Activated CD4-positive, alpha-beta T cell treated with anti-CD3 and anti-CD28 coated beads, Interleukin-2, amount 10 ng/mL, durations not matched to agents 24 days and 14 days (primary cell): Measurements from ENCODE around the gene C15orf40. TPM values are rescaled to one million over a fixed set of nuclear protein-coding genes. Genes with fewer than 3 reads are reported as not detected.
"Not testable (repeated sequence)": the region's sequence is repeated elsewhere in the genome, so short reads cannot be mapped to it uniquely, and the experiment has no call there.

Source experiments
- DNase-seq: peaks from one replicate; pipeline ENCODE4 v3.0.0; 2022
- H3K27ac Mint-ChIP-seq: one replicate; pipeline ENCODE4 v1.8.0; 2022; ENCODE audit warnings: mild to moderate bottlenecking, mixed read lengths
- H3K27me3 Mint-ChIP-seq: one replicate; pipeline ENCODE4 v1.8.0; 2022; ENCODE audit warnings: mixed read lengths
- H3K36me3 Mint-ChIP-seq: one replicate; pipeline ENCODE4 v1.8.0; 2022; ENCODE audit warnings: low read depth, mild to moderate bottlenecking, mixed read lengths
- H3K4me1 Mint-ChIP-seq: one replicate; pipeline ENCODE4 v1.8.0; 2021; ENCODE audit warnings: mixed read lengths
- H3K4me3 Mint-ChIP-seq: one replicate; pipeline ENCODE4 v1.8.0; 2022; ENCODE audit warnings: mild to moderate bottlenecking, moderate library complexity, mixed read lengths
- H3K9me3 Mint-ChIP-seq: one replicate; pipeline ENCODE4 v1.8.0; 2021; ENCODE audit warnings: mixed read lengths
- intact Hi-C: fragments of 100-400 bp; cut with micrococcal nuclease; formaldehyde crosslinking; loops from one replicate; pipeline ENCODE4 v1.15.1; 2023
- total RNA-seq: library from RNA; stranded (reverse); gene quantifications from 2 replicates; pipeline ENCODE4 v1.2.3, GENCODE V29; 2022

C15orf40 gene
- 23.6 and 30.8 TPM in 2 replicates for total RNA-seq

DNA sequence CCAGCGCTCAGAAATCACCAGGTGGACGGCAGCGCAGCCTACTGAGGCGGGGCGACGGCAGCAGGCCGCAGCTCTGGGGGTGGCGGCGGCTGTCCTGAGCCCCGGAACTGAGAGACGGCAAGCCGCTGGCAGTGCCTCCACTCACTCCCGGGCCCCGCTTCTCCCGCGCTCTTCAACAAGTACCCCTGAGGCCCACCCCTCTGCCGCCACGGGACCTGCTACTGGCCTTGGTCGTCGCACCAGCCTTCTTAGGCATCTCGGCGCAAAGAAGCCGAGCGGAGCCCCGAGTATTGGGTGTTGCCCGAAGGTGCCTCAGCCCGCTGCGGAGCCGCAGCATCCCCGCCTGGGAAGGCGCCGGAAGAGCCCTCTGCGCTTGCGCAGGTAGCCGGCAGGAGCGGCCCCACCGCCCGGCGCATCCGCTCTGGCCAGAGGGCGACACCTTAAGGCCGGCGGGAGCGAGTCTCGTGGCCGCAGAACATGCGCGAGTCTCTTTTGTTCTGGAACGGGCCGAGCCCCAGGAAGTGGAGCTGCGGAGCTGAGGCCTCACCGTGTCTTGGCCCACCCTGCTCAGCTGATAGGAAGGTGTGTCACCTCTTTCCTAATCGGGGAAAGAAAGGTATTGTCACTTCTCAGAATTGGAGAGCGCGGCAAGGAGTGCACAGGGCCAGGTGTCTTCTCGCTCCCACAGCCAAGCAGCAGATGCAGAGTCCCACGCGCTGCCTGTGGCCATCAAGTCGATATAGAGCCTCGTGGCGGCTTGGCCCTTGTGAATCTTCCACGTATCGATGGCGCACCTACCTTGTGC lies at the start of gene C15orf40:
C15orf40 (minus strand) TSS at position 369 of the 805 bp plus-strand sequence; CDS start at position 337, 32 bp downstream.
- Mint-ChIP-seq H3K9me3 (no peaks in the 10 kb centered on the region), H3K36me3 (peaks cover 39% of the 10 kb centered on the region), H3K4me1 (peaks cover 40% of the 10 kb centered on the region), H3K27me3 (no peaks in the 10 kb centered on the region), H3K27ac (peak within 1 kb of the TSS; percentile 94), H3K4me3 (peak within 1 kb of the TSS; percentile 89)
- intact Hi-C loops: loop anchor here (1.0 to 5.0 kb wide), 9 partner anchors 55 to 547 kb away; partner anchors contain the start of genes BTBD1, HDGFL3 and TM6SF1
- peak; percentile 96 for DNase-seq

GRCh38 chr15:83057696-83058376 lies 46.4 kb upstream of the C15orf40 start:
- DNase-seq: no peak
- Mint-ChIP-seq H3K9me3 (no peaks in the 10 kb centered on the region), H3K27me3 (no peaks in the 10 kb centered on the region), H3K4me1 (peaks cover 15% of the 10 kb centered on the region), H3K36me3 (peaks cover 39% of the 10 kb centered on the region), H3K4me3 (no peak overlapping the region), H3K27ac (peak overlapping the region; percentile 39)
- intact Hi-C loops: no loop called here

DNA sequence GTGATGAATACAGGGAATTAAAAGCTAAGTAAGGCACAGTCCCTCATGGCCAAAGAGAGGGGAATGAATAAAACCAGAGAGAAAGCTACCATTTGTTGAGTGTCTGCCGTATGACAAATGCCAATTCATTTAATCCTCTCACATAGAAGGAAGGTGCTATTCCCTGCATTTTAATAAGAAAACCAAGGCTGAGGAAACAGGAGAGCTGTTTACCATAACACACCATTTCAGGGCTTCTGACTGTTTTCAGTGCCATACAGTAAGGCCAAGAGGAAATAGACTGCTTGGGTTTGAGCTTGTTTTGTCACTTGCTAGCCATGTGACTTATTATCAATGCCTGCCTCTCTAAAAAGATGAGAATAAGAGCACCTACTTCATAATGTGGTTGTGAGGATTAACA lies 45.6 kb upstream of the C15orf40 start:
- H3K27me3 Mint-ChIP-seq: no peaks in the 10 kb centered on the region
- no peak overlapping the region for H3K4me3 Mint-ChIP-seq
- H3K9me3 Mint-ChIP-seq: no peaks in the 10 kb centered on the region
- intact Hi-C loops: no loop called here
- H3K4me1 Mint-ChIP-seq: peaks cover 15% of the 10 kb centered on the region
- no peak for DNase-seq
- H3K27ac Mint-ChIP-seq: peak overlapping the region; percentile 45
- peaks cover 39% of the 10 kb centered on the region for H3K36me3 Mint-ChIP-seq

DNA sequence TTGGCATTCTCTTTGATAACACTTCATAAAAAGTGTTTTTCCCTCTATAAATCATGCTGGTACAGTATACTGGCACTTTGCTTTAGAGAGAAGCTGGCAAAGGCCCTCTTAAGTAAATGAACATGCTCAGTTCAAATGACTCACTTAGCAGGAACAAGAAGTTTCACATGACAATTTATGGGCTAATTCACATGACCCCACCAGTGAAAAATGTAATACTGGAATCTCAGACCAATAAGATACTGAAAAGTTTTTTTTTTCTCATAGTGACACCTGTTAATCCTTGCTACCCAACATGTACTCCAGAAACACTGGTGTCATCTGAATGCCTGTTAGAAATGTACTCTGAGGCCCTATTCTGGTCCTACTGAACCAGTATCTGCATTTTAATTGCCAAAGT lies 41.7 kb upstream of the C15orf40 start:
- H3K4me1 Mint-ChIP-seq: peaks cover 15% of the 10 kb centered on the region
- H3K27ac Mint-ChIP-seq: no peak overlapping the region
- no peak overlapping the region for H3K4me3 Mint-ChIP-seq
- H3K9me3 Mint-ChIP-seq: no peaks in the 10 kb centered on the region
- H3K27me3 Mint-ChIP-seq: no peaks in the 10 kb centered on the region
- intact Hi-C loops: no loop called here
- DNase-seq: peak; percentile 19
- peaks cover 48% of the 10 kb centered on the region for H3K36me3 Mint-ChIP-seq

GRCh38 chr15:83046558-83047127 lies 35.2 kb upstream of the C15orf40 start:
- peaks cover 62% of the 10 kb centered on the region for H3K36me3 Mint-ChIP-seq
- intact Hi-C loops: no loop called here
- no peak overlapping the region for H3K4me3 Mint-ChIP-seq
- peak; percentile 19 for DNase-seq
- no peaks in the 10 kb centered on the region for H3K27me3 Mint-ChIP-seq
- H3K4me1 Mint-ChIP-seq: peaks cover 12% of the 10 kb centered on the region
- H3K9me3 Mint-ChIP-seq: no peaks in the 10 kb centered on the region
- no peak overlapping the region for H3K27ac Mint-ChIP-seq

DNA sequence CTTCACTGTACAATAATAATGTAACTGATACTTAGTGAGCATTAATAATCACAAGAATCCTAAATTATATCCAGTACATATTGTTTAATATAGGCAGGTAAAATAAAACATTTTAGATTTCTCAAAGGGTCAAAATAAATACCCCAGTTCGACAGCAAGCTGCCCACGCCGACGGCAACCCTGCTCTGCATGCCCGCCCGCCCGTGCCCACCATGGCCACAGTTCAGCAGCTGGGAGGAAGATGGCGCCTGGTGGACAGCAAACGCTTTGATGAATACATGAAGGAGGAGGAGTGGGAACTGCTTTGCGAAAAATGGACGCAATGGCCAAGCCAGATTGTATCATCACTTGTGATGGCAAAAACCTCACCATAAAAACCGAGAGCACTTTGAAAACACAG lies 32.7 kb upstream of the C15orf40 start:
- H3K36me3 Mint-ChIP-seq: peaks cover 78% of the 10 kb centered on the region
- peaks cover 13% of the 10 kb centered on the region for H3K4me1 Mint-ChIP-seq
- H3K27me3 Mint-ChIP-seq: no peaks in the 10 kb centered on the region
- intact Hi-C loops: no loop called here
- no peak overlapping the region for H3K4me3 Mint-ChIP-seq
- DNase-seq: peak; percentile 37
- no peaks in the 10 kb centered on the region for H3K9me3 Mint-ChIP-seq
- H3K27ac Mint-ChIP-seq: no peak overlapping the region

DNA sequence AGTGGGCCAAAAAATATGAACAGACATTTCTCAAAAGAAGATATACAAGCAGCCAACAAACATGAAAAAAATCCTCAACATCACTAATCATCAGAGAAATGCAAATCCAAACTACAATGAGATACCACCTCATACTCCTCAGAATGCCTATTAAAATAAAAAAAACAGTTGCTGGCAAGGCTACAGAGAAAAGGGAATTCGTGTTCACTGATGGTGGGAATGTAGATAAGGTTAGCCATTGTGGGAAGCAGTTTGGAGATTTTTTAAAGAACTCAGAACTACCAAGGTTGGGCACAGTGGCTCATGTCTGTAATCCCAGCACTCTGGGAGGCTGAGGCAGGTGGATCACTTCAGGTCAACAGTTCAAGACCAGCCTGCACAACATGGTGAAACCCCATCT lies 27.8 kb upstream of the C15orf40 start:
- Mint-ChIP-seq H3K4me1 (peaks cover 24% of the 10 kb centered on the region), H3K27ac (no peak overlapping the region), H3K27me3 (no peaks in the 10 kb centered on the region), H3K36me3 (peaks cover 82% of the 10 kb centered on the region), H3K9me3 (peaks cover 6% of the 10 kb centered on the region), H3K4me3 (no peak overlapping the region)
- DNase-seq: peak; percentile 40
- intact Hi-C loops: no loop called here

DNA sequence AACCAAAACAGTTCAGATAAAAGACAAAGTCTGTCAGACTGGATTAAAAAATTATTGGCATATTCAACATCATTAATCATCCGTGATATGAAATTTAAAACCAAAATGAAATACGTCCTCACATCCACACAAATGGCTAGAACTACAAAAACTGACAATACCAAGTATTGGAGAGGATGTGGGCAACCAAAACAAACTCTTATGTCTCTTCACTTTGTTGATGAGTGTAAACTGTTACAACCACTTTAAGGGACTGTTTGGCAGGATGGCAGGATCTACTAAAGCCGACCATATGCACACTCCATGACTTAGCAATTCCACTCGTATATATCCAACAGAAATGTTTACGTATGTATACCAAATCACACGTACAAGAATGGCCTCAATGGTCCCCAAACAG lies 24.8 kb upstream of the C15orf40 start:
- Mint-ChIP-seq H3K4me1 (peaks cover 21% of the 10 kb centered on the region), H3K27me3 (no peaks in the 10 kb centered on the region), H3K9me3 (peaks cover 6% of the 10 kb centered on the region), H3K36me3 (peaks cover 78% of the 10 kb centered on the region), H3K27ac (no peak overlapping the region), H3K4me3 (no peak overlapping the region)
- intact Hi-C loops: no loop called here
- DNase-seq: no peak

DNA sequence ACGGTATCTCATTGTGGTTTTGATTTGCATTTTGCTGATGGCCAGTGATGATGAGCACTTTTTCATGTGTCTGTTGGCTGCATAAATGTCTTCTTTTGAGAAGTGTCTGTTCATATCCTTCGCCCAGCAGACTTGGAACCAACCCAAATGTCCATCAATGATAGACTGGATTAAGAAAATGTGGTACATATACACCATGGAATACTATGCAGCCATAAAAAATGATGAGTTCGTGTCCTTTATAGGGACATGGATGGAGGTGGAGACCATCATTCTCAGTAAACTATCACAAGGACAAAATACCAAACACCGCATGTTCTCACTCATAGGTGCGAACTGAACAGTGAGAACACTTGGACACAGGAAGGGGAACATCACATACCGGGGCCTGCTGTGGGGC lies 19.8 kb upstream of the C15orf40 start:
- H3K27me3 Mint-ChIP-seq, DNase-seq, H3K4me1 Mint-ChIP-seq, H3K27ac Mint-ChIP-seq, intact Hi-C loops, H3K9me3 Mint-ChIP-seq, H3K4me3 Mint-ChIP-seq: not testable (repeated sequence)
- peaks cover 62% of the 10 kb centered on the region for H3K36me3 Mint-ChIP-seq

GRCh38 chr15:83030021-83030420 lies 18.6 kb upstream of the C15orf40 start:
- H3K36me3 Mint-ChIP-seq: peaks cover 54% of the 10 kb centered on the region
- H3K27me3 Mint-ChIP-seq: no peaks in the 10 kb centered on the region

GRCh38 chr15:83018436-83018835 lies 7.0 kb upstream of the C15orf40 start:
- Mint-ChIP-seq H3K9me3 (no peaks in the 10 kb centered on the region), H3K4me3 (no peak overlapping the region), H3K4me1 (peaks cover 11% of the 10 kb centered on the region), H3K27me3 (no peaks in the 10 kb centered on the region), H3K27ac (no peak overlapping the region), H3K36me3 (peaks cover 33% of the 10 kb centered on the region)
- intact Hi-C loops: no loop called here
- DNase-seq: peak; percentile 22

More at GRCh38 chr15:83030021-83030420, 18.6 kb upstream of the C15orf40 start:
- Mint-ChIP-seq H3K27ac (no peak overlapping the region), H3K4me3 (no peak overlapping the region), H3K4me1 (peaks cover 7% of the 10 kb centered on the region), H3K9me3 (no peaks in the 10 kb centered on the region)
- no peak for DNase-seq
- intact Hi-C loops: no loop called here

DNA sequence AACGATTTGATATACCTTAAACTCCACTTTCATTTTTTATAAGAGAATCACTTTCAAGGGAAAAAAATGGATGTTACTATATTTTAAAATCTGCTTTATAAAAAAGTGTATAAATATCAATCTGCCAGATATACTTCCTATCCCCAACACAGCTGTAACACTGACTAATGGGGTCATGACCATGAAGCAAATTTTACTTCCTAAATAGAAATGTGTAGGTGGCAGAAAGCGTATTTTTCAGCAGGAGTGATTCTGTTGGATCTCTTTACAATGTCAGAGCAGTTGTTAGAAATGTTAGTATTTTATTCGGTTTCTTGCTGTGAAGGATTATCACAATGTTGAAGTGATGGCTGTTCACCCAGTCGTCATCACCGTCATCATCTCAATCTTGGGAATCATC lies 5.5 kb upstream of the C15orf40 start:
- Mint-ChIP-seq H3K4me3 (no peak overlapping the region), H3K27me3 (no peaks in the 10 kb centered on the region), H3K36me3 (peaks cover 36% of the 10 kb centered on the region), H3K9me3 (no peaks in the 10 kb centered on the region), H3K4me1 (peaks cover 23% of the 10 kb centered on the region), H3K27ac (no peak overlapping the region)
- DNase-seq: peak; percentile 27
- intact Hi-C loops: no loop called here

- Mint-ChIP-seq H3K36me3 (peaks cover 41% of the 10 kb centered on the region), H3K27ac (no peak overlapping the region), H3K4me1 (peaks cover 32% of the 10 kb centered on the region), H3K4me3 (no peak overlapping the region), H3K9me3 (no peaks in the 10 kb centered on the region), H3K27me3 (no peaks in the 10 kb centered on the region)
- intact Hi-C loops: no loop called here
- peak; percentile 49 for DNase-seq
Measured at GRCh38 chr15:83015361-83015760, 3.9 kb upstream of the C15orf40 start.

GRCh38 chr15:83014205-83014653 lies 2.8 kb upstream of the C15orf40 start:
- Mint-ChIP-seq H3K27ac (peak overlapping the region; percentile 55), H3K36me3 (peaks cover 46% of the 10 kb centered on the region), H3K9me3 (no peaks in the 10 kb centered on the region), H3K4me3 (no peak overlapping the region), H3K27me3 (no peaks in the 10 kb centered on the region), H3K4me1 (peaks cover 40% of the 10 kb centered on the region)
- peak; percentile 58 for DNase-seq
- intact Hi-C loops: loop anchor here (5.0 kb wide), 4 partner anchors 93 to 262 kb away; partner anchors contain the start of gene TM6SF1
